Measurements from ENCODE around the gene GBP7. TPM values are rescaled to one million over a fixed set of nuclear protein-coding genes. Genes with fewer than 3 reads are reported as not detected.

Gene GBP7
- total RNA-seq, 1 donor from 2014 or later: not detected

DNA sequence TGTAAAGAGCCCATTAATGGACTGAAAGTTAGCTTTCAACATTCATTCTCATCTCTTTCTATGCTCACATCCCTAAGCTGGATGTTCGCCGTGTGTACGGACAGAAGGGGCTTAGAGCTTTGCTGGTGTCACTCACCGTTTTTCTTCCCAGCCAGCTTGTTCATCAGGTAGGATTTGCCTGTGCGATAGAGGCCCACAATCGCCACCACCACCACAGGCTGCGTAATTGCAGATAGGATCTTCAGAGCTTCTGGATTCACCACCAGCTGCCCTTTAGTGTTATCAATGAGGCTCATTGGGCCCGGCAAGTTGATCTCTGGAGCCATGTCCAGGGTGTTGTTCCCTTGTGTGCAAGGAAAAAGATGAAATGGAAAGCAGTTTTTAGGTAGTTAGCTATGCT, 54.2 kb downstream of the GBP7 start:
- Histone ChIP-seq H3K27me3 (ENCODE audit: control insufficient read depth, insufficient read depth, low read length) (no peaks in the 10 kb centered on the region), H3K4me3 (ENCODE audit: low read depth, low read length) (no peak overlapping the region), H3K36me3 (ENCODE audit: control insufficient read depth, insufficient read depth, low read length) (no peaks in the 10 kb centered on the region)
- TF ChIP-seq, protein P1, sequence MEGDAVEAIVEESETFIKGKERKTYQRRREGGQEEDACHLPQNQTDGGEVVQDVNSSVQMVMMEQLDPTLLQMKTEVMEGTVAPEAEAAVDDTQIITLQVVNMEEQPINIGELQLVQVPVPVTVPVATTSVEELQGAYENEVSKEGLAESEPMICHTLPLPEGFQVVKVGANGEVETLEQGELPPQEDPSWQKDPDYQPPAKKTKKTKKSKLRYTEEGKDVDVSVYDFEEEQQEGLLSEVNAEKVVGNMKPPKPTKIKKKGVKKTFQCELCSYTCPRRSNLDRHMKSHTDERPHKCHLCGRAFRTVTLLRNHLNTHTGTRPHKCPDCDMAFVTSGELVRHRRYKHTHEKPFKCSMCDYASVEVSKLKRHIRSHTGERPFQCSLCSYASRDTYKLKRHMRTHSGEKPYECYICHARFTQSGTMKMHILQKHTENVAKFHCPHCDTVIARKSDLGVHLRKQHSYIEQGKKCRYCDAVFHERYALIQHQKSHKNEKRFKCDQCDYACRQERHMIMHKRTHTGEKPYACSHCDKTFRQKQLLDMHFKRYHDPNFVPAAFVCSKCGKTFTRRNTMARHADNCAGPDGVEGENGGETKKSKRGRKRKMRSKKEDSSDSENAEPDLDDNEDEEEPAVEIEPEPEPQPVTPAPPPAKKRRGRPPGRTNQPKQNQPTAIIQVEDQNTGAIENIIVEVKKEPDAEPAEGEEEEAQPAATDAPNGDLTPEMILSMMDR (IDR thresholded peaks at IDR 0.05; ENCODE audit: insufficient read depth, low read length, poor library complexity, severe bottlenecking): no peak
- DNase-seq (ENCODE audit: low read depth): no peak

DNA sequence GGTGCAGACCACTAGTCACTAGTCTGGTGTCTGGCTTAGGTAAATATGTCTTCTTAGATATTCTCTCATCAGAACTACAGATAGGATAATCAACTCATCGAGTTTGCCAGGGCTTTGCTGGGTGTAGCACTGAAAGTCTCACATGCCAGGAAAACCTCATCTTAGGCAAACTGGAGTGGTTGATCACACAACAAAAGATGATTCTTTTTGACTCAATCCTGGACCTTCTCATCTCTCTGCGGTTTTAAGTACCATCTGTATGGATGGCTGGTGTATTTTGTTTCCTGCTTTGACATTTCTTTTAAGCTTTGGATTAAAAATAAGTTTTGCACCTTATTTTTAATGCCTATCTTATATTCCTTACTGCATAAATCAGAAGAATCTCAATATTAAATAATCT, 61.1 kb downstream of the GBP7 start:
- no peaks in the 10 kb centered on the region for H3K36me3 ChIP-seq (ENCODE audit: control insufficient read depth, insufficient read depth, low read length)
- H3K27me3 ChIP-seq (ENCODE audit: control insufficient read depth, insufficient read depth, low read length): no peaks in the 10 kb centered on the region
- TF ChIP-seq, protein P1 (IDR thresholded peaks at IDR 0.05; ENCODE audit: insufficient read depth, low read length, poor library complexity, severe bottlenecking): no peak
- H3K4me3 ChIP-seq (ENCODE audit: low read depth, low read length): no peak overlapping the region
- no peak for DNase-seq (ENCODE audit: low read depth)

DNA sequence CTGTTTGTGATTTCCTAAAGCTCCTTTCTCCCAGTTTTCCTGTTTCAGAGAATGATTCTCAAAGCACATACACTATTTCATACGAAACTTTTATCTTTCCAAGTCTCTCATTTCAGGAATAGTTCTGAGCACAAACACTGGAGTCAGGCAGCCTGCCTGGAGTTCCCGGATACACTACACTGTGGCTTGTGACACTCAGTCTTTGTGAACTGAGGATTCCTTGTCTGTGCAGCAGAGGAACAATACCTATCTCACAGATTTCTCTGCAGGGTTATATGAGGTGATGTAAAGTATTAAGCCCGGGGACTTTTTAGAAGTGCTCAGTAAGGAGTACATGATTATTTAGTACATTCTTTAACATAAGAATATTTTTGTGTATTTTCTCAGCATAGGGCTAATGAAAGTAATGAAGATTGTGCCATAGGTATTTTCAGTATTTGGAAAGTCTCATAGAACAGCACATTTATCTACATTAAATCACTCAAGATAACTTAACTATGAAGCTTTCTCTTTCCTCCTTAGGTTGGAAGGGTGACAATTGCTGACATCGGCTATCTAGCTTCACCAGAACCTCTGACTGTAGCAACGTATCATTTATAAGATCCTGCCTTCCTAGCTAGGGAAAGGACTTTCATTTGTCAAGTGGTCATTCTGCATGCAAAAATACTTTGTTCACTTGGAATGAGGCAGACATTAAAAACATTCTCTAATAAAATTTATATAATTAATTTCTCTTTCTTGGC, 62.8 kb downstream of the GBP7 start:
- TF ChIP-seq, protein P1 (IDR thresholded peaks at IDR 0.05; ENCODE audit: insufficient read depth, low read length, poor library complexity, severe bottlenecking): no peak
- Histone ChIP-seq H3K27me3 (ENCODE audit: control insufficient read depth, insufficient read depth, low read length) (no peaks in the 10 kb centered on the region), H3K4me3 (ENCODE audit: low read depth, low read length) (no peak overlapping the region), H3K36me3 (ENCODE audit: control insufficient read depth, insufficient read depth, low read length) (no peaks in the 10 kb centered on the region)
- DNase-seq (ENCODE audit: low read depth): no peak

DNA sequence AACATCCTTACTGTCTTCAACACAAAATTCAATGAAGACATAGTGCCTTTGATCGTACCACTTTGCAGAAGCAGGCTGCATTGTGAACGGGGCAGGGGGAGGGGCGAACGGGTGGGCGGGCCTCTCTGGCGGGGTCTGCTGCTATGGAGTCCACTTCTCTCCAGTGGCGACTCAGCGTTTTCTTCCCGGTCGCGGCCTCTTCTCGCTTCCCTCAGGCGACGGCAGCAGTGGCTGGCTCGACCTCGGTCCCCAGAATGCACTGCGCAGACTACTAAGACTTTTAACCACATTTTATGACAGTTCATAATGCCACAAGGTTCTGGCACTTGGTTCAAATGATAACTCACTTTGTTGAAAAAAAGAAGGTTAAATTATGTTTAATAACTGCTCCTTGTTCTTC, 71.1 kb downstream of the GBP7 start:
- no peaks in the 10 kb centered on the region for H3K27me3 ChIP-seq (ENCODE audit: control insufficient read depth, insufficient read depth, low read length)
- H3K4me3 ChIP-seq (ENCODE audit: low read depth, low read length): no peak overlapping the region
- TF ChIP-seq, protein P1 (IDR thresholded peaks at IDR 0.05; ENCODE audit: insufficient read depth, low read length, poor library complexity, severe bottlenecking): no peak
- DNase-seq (ENCODE audit: low read depth): no peak
- no peaks in the 10 kb centered on the region for H3K36me3 ChIP-seq (ENCODE audit: control insufficient read depth, insufficient read depth, low read length)

DNA sequence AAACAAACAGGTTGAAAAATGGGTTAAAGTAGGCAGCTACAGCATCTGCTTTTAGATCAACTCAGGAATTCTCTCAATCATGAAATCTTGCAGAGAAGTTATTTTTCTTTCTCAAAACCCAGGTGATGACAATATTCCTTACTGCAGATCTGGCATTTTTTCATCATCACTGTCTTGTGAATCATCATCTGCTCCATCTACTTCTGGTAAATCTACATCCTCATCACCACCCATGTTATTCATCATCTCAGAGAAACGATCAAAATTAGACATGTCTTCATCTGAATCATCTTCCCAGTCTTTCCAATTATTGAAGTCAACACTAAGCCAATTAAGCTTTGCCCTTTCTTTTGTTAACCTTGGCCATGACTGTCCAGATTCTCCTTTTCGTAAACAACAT, 71.7 kb downstream of the GBP7 start:
- DNase-seq (ENCODE audit: low read depth): no peak
- no peaks in the 10 kb centered on the region for H3K36me3 ChIP-seq (ENCODE audit: control insufficient read depth, insufficient read depth, low read length)
- no peak overlapping the region for H3K4me3 ChIP-seq (ENCODE audit: low read depth, low read length)
- H3K27me3 ChIP-seq (ENCODE audit: control insufficient read depth, insufficient read depth, low read length): no peaks in the 10 kb centered on the region
- TF ChIP-seq, protein P1 (IDR thresholded peaks at IDR 0.05; ENCODE audit: insufficient read depth, low read length, poor library complexity, severe bottlenecking): no peak

DNA sequence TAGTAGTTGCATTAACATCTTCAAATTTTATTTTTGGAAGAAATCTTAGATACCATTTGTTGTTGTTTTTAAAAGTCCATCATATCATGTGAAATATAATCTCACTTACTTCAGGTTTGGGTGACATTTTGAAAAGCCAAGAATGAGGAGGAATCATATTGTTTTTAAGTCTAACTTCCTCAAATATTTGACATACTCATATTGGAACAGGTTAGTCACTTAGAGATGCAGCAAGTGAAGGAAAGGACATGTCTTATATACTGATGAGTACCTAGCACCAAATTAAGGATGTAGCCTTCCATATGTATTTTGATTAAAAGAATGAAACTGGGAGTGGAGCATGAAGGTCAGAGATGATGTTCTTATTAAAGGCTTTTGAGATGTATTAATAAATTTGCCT, 73.8 kb downstream of the GBP7 start:
- Histone ChIP-seq H3K27me3 (ENCODE audit: control insufficient read depth, insufficient read depth, low read length) (no peaks in the 10 kb centered on the region), H3K36me3 (ENCODE audit: control insufficient read depth, insufficient read depth, low read length) (no peaks in the 10 kb centered on the region), H3K4me3 (ENCODE audit: low read depth, low read length) (no peak overlapping the region)
- TF ChIP-seq, protein P1 (IDR thresholded peaks at IDR 0.05; ENCODE audit: insufficient read depth, low read length, poor library complexity, severe bottlenecking): no peak
- DNase-seq (ENCODE audit: low read depth): no peak

Data from kidney epithelial cell (primary cell).